Putamen (tissue), 1 donor: ENCODE results near the gene ATP8A1.

Source experiments
- DNase-seq: peaks from one replicate; pipeline ENCODE4 v3.0.0-alpha.2; 2016; ENCODE audit warnings: low spot score

The ATP8A1 gene

GRCh38 chr4:42625329-42625728 lies 31.6 kb downstream of the ATP8A1 start:
- DNase-seq = no peak

GRCh38 chr4:42624551-42624950 lies 32.4 kb downstream of the ATP8A1 start:
- DNase-seq = no peak

DNA sequence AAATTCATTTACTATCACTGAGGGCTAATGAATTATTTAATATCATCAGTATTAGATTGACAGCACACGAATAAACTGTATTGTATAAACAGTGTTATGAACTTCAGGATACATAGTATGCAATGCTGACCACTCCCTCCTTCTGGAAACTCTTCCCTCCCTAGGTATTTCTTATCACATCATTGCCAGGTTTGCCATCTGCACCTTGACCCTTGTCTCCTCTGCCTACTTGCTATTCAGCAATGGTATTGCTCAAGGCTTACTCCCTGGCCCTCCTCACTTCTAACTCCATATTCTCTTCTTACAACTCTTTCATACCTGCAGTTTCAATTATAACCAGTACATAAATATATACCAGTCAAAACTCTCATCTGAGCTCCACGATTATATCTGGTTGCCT lies 38.9 kb downstream of the ATP8A1 start:
- DNase-seq = no peak

DNA sequence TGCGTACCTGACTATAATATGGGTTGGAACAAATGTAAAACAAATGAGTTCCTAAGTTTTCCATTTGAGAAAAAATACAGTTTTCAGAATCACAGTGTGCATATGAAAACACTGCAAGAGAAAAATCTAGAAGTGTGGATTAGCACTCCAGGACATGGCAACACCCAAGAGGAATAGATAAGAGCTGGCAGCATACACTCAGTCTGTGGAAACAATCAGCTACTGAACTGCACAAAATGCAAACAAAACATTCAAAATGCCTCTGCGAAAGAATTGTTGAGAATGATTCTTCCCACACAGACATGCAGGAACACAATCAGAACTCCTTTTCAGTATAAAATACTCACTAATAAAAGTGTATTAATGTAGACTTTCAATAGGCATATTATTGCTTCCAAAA lies 39.9 kb downstream of the ATP8A1 start:
- DNase-seq = no peak

DNA sequence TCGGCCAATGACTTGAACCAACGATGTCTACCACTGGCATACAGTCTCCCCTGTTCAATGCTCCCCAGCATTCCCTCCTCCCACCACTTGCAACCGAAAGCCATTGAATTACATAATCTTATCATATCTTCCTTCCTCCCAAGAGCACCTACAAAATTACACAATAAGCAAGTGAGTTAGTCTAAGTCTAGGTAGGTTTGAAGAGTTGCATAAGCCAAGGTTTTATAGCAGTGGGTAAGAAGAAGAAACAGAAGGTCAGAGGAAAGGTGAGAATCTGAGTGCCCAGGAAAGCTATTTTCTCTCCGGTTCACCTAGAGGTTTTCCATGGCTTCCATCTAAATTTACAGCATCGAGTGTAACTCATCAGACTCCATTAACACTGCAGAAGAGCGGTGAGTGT lies 40.3 kb downstream of the ATP8A1 start:
- no peak for DNase-seq

GRCh38 chr4:42615131-42615763 lies 41.7 kb downstream of the ATP8A1 start:
- DNase-seq = no peak

DNA sequence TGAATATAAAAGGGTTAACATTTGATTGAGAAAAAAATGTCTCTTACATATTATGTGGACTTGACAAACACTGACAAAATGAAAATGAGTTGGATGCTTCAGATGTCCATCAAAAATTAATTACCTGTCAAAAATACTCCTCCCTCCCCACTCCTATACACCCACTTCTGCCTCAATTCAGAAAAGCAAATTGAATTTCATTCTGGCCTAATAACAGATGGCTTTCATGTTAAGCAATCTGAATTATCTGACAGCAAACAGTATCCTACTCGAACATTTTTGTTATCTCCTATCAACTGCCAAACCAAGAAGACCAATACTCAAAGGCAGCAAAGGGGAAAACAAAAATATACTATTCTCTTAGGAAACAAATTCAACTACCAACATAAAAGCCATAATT lies 44.0 kb downstream of the ATP8A1 start:
- DNase-seq = no peak

- no peak for DNase-seq
Observed at GRCh38 chr4:42610941-42611340, 46.0 kb downstream of the ATP8A1 start.

- DNase-seq = no peak
Observed at GRCh38 chr4:42609051-42609450, 47.9 kb downstream of the ATP8A1 start.

GRCh38 chr4:42608551-42608950 lies 48.4 kb downstream of the ATP8A1 start:
- DNase-seq = no peak

DNA sequence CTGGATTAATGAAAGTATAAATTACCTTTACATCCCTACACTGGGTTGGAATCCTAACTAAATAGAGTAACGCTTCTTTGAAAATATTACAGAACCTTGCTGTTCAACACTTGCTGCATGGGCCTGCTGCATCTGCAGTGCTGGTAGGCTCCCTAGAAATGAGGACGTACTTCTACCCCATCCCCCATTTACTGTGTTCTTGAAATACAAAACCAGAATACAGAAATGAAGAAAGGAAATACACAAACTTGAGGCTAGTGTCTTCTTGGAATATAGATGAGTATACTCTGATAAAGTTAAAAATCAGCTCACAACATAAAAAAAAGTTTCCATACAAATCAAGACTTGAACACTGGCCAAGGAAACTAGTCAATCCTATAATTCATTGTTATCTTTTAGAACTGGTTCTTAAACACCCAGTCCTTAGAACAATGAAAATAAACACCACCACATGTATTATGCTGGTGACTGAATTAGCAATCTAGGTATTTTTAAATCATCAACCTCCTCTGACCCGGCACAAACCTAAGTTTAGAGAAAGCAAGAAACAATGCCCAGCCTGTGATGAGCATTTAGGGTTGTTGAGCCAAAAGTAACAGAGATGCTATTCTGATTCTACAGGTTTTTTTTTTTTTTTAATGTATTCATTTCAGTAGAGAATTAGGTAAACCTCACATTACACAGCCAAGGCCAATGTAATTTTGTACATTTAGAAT lies 49.7 kb downstream of the ATP8A1 start:
- DNase-seq = no peak

GRCh38 chr4:42605264-42605663 lies 51.6 kb downstream of the ATP8A1 start:
- peak; percentile 62 for DNase-seq

DNA sequence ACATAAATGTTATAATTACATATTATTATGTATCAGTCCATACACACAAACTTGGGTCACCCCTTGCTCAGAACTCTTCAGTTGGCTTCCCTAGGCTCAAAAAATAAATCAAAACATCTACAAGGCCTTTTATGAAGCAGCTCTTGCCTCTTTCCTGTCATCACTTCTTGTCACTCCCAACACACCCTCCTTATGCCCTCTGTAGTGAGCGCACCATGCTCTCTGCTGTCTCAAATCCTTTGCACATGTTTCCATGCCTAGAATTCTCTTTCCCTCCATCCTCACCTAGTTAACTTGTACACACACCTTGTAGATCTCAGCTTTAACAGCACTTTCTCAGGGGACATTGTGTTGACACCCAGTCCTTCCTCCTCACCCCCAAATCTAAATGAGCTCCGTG lies 53.0 kb downstream of the ATP8A1 start:
- no peak for DNase-seq

DNA sequence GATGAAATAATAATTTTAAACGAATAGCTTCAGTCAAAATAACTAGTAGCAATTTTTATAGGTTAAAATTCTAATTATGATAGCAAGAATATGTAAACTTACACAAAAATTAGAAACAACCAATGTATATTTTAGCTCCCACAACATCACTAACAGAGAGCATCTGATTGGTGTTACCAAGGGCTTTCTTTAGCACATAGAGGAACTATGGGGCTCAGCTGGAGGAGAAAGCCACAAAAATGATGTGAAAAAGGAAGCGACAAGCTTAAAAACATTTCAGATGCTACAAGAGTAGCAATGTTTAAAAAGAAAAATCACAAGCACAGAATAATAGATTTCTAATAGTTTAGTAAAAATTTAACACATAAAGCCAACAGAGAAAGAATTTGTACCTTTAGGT lies 56.3 kb downstream of the ATP8A1 start:
- DNase-seq = no peak

DNA sequence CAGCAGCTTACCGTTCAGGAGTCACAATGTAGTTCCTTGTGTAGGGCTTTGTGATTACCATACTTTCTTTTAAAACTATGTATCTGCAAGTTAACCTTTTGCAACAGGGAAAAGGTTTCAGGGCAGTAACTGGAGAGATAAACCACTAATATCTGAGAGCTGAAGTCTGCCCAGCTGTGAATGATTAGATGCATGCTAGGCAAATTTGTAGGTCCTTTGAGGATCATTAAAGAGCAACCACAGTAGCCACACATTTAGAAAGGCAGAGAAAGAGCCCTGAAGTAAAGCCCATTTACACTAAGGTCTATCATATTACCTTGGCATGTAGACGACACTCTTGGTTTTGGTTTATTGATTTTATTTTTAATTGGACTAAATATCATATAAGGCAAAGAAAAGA lies 60.0 kb downstream of the ATP8A1 start:
- no peak for DNase-seq

DNA sequence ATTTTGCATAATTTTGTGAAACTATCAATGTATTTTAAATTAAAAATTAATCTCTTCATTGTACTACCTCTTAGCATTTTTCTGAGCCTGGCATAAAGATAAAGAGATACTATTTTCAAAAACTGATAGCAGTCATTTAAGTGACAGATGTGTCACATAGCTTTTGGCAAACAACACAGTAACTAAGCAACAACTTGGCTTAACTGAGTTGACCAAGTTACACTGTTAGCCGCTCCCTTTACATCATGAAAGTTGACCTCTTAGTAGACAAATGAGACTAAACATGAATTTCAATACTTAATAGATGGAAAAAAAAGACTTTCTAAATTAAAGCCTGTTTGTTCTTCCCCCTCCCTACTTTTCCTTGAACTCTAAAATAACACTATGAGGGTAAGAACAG lies 62.0 kb downstream of the ATP8A1 start:
- no peak for DNase-seq

DNA sequence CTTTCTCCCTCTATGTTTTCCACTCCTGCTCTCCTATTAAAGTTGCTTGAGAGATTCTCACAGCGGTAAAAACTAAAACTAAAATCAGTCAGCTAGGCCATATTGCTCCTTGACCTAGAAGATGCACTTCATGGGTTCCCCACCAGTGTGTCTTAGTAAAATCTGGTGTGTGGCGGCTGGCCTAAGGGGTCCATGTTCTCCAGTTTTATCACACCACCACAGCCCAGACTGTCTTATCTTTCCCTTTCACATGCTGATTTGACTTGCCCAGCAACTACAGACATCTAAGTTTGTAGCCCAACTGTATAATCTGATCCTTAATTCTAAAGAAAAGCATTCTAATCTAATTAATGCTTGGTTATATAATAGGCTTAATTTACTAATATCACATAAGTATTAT lies 68.0 kb downstream of the ATP8A1 start:
- DNase-seq = no peak

GRCh38 chr4:42586775-42587174 lies 70.1 kb downstream of the ATP8A1 start:
- DNase-seq = no peak

GRCh38 chr4:42579903-42580302 lies 77.0 kb downstream of the ATP8A1 start:
- no peak for DNase-seq

DNA sequence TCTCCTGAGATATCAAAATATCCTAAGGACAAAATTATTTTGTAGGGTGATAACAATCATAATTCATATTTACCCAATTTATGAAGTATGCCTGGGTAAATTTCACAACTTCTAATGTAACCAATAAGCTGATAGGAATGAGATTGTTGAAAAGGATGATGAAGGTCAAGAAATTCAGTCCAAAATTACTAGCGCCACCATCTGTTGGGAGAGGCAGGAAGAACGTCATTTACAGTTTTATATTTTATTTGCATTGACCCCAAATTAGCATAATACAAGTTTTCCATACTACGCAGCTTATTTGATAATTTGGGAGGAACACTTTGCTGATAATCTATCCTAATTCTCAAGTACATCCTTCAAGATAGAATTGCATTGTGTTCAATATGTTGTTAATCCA lies 78.7 kb downstream of the ATP8A1 start:
- DNase-seq = no peak

DNA sequence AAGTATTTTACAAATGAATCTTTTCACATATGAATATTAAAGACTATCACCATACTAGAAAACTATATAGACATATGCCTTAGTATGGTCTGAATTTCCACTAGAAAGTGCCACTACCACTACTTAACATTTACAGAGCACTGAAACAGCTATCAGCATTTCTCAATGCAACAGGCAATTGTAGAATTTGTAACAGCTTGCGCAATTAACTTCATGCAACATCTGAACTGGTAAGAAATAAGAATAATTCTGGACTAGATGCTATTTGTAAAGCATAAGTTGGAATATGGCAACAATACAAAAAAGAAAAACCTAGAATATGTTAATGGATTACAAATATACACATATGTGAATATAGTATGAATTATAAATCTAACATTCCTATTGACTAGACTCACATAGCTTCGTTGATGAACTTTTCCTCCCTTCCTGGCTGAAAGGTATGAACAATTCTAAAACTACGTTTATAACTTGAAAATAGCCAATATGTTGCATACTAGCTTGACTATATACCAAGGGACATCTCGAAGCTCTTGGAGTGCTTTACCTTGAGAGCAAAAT lies 82.0 kb downstream of the ATP8A1 start:
- DNase-seq = no peak

GRCh38 chr4:42573249-42573648 lies 83.7 kb downstream of the ATP8A1 start:
- peak; percentile 28 for DNase-seq

DNA sequence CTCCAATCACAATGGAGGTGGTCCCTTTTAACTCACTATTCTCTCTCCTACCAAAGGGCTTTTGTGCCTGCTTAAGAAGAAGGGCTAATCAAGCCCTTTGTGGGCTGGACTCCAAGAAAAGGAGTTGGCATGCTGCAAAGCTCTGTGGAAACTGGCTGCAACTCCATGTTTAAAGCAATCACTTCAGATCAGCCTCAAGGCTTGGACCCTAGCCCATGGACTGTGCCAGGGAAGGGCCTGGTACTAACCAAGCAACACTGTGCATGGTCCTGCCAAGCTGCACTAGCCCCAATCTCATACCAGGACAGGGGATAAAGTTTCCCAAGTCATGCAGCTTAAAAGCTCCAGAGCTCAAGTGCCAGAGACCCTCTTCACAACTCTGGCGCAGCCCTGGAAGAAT lies 86.7 kb downstream of the ATP8A1 start:
- DNase-seq = peak; percentile 91
